K562 (cell line): ENCODE results near the gene FCHO1. TPM values are rescaled to one million over a fixed set of nuclear protein-coding genes. Genes with fewer than 3 reads are reported as not detected.

Source experiments
- ARID1B ChIP-seq: fragments of 450-650 bp; IDR thresholded peaks from 2 replicates; pipeline ENCODE4 v1.6.1; 2016; ENCODE audit warnings: antibody characterized with exemption, mild to moderate bottlenecking, inconsistent platforms
- ERF ChIP-seq: fragments of 450-650 bp; formaldehyde crosslinking; IDR thresholded peaks from 2 replicates; pipeline ENCODE4 v1.4.0; 2020; ENCODE audit warnings: mild to moderate bottlenecking, mixed read lengths
- ETV5 ChIP-seq: sonication (generic); formaldehyde crosslinking; IDR thresholded peaks from 2 replicates; pipeline ENCODE4 v1.4.0; 2020; ENCODE audit warnings: low read depth, mild to moderate bottlenecking, missing genetic modification reagents
- HNRNPLL ChIP-seq: fragments of 200-400 bp; formaldehyde crosslinking; IDR thresholded peaks from 2 replicates; pipeline ENCODE4 v1.6.1; 2017; ENCODE audit warnings: low read length, low read depth, mild to moderate bottlenecking; ENCODE audit not compliant: poor library complexity, severe bottlenecking
- ZNF583 ChIP-seq: fragments of 250-450 bp; sonication (Bioruptor Pico); IDR thresholded peaks from 2 replicates; pipeline ENCODE4 v1.4.0; 2020
- polyA plus RNA-seq, 8 experiments: library from polyadenylated mRNA; depleted of rRNA in 4 of 8; stranded (reverse) in 5 of 8; unstranded in 3 of 8; fragments of >200 nt; fragmentation: Nextera tagmentation in 2 of 8; fragmentation: Illumina TruSeq in 1 of 8; extraction: Ambion mirVana in 2 of 8; extraction: Trizol in 1 of 8; gene quantifications; 2 replicates each; pipeline versions ENCODE4 v1.2.1 to v1.2.3, GENCODE V29; 2011 to 2014; ENCODE audit warnings: inconsistent platforms in 1 of 8, missing spikeins in 1 of 8
- total RNA-seq, 7 experiments: library from RNA; depleted of rRNA in 6 of 7; stranded (reverse); fragments of >200 nt in 6 of 7; fragmentation: Illumina TruSeq in 2 of 7; extraction: Trizol in 2 of 7; gene quantifications; 2 replicates each; pipeline versions ENCODE4 v1.2.1 to v1.2.3, GENCODE V29; 2011 to 2021; ENCODE audit warnings: low replicate concordance in 1 of 7
- TF ChIP-seq, protein P1 (sequence below): fragments of 250-450 bp; sonication (Bioruptor Pico); IDR thresholded peaks from 2 replicates; pipeline ENCODE4 v1.4.0; 2020
- TF ChIP-seq, protein P2 (sequence below): fragments of 200-600 bp; sonication (generic); IDR thresholded peaks from one replicate; pipeline ENCODE4 v1.6.1; 2012; ENCODE audit warnings: mild to moderate bottlenecking, low read depth, low read length, inconsistent platforms
- TF ChIP-seq, protein P3 (sequence below), 2 experiments: fragments of 450-650 bp; conservative IDR thresholded peaks; 2 replicates each; pipeline ENCODE4 v1.6.1; 2017; ENCODE audit warnings: mild to moderate bottlenecking in 2 of 2, moderate library complexity in 2 of 2

Gene FCHO1
- total and polyA plus RNA-seq, 9 of the 15 experiments (the other 6 are each of a cell fraction or from before 2014, with no cell fraction given): 0.21 to 58.9 (median 18.3) TPM

DNA sequence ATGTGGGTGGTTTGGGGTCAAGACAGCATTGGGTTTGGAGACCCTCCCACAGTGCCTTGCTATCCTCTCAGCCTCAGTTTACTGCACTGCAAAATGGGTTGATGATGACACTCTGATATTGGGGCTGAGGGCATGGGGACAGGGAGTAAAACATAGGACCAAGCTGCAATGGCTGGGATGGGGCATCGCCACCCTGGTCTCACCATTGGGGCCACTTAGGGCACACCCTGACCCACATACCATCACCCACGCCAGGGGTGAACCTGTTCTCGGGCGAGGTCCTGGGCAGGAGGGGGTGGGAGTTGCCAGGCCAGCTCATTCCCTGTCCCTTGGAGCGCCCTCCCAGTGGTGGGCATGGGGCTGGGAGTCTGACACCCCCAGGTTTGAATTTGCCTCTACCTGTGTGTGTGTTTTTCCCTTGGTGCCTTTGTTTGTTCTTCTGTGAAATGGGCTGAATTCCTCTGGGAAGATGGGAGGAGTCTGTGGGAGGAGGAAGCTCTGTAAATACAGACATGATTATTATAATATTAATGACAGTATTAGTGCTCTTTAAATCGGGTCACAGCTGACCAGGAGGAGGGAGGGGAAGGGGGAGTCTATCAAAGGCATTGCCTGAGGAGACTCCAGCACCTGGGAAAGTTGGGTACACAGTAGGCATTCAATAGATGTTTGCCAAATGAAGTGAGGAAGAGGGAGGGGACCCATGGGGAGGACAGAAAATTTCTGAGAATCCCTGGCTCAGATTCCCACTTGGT, 2.2 kb upstream of the FCHO1 start (continued):
- TF ChIP-seq, protein P1, sequence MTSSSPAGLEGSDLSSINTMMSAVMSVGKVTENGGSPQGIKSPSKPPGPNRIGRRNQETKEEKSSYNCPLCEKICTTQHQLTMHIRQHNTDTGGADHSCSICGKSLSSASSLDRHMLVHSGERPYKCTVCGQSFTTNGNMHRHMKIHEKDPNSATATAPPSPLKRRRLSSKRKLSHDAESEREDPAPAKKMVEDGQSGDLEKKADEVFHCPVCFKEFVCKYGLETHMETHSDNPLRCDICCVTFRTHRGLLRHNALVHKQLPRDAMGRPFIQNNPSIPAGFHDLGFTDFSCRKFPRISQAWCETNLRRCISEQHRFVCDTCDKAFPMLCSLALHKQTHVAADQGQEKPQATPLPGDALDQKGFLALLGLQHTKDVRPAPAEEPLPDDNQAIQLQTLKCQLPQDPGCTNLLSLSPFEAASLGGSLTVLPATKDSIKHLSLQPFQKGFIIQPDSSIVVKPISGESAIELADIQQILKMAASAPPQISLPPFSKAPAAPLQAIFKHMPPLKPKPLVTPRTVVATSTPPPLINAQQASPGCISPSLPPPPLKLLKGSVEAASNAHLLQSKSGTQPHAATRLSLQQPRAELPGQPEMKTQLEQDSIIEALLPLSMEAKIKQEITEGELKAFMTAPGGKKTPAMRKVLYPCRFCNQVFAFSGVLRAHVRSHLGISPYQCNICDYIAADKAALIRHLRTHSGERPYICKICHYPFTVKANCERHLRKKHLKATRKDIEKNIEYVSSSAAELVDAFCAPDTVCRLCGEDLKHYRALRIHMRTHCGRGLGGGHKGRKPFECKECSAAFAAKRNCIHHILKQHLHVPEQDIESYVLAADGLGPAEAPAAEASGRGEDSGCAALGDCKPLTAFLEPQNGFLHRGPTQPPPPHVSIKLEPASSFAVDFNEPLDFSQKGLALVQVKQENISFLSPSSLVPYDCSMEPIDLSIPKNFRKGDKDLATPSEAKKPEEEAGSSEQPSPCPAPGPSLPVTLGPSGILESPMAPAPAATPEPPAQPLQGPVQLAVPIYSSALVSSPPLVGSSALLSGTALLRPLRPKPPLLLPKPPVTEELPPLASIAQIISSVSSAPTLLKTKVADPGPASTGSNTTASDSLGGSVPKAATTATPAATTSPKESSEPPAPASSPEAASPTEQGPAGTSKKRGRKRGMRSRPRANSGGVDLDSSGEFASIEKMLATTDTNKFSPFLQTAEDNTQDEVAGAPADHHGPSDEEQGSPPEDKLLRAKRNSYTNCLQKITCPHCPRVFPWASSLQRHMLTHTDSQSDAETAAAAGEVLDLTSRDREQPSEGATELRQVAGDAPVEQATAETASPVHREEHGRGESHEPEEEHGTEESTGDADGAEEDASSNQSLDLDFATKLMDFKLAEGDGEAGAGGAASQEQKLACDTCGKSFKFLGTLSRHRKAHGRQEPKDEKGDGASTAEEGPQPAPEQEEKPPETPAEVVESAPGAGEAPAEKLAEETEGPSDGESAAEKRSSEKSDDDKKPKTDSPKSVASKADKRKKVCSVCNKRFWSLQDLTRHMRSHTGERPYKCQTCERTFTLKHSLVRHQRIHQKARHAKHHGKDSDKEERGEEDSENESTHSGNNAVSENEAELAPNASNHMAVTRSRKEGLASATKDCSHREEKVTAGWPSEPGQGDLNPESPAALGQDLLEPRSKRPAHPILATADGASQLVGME (CRISPR knock-in tag): no peak
- no peak for TF ChIP-seq ERF (CRISPR knock-in tag)
- TF ChIP-seq ARID1B: no peak
- TF ChIP-seq, protein P2, sequence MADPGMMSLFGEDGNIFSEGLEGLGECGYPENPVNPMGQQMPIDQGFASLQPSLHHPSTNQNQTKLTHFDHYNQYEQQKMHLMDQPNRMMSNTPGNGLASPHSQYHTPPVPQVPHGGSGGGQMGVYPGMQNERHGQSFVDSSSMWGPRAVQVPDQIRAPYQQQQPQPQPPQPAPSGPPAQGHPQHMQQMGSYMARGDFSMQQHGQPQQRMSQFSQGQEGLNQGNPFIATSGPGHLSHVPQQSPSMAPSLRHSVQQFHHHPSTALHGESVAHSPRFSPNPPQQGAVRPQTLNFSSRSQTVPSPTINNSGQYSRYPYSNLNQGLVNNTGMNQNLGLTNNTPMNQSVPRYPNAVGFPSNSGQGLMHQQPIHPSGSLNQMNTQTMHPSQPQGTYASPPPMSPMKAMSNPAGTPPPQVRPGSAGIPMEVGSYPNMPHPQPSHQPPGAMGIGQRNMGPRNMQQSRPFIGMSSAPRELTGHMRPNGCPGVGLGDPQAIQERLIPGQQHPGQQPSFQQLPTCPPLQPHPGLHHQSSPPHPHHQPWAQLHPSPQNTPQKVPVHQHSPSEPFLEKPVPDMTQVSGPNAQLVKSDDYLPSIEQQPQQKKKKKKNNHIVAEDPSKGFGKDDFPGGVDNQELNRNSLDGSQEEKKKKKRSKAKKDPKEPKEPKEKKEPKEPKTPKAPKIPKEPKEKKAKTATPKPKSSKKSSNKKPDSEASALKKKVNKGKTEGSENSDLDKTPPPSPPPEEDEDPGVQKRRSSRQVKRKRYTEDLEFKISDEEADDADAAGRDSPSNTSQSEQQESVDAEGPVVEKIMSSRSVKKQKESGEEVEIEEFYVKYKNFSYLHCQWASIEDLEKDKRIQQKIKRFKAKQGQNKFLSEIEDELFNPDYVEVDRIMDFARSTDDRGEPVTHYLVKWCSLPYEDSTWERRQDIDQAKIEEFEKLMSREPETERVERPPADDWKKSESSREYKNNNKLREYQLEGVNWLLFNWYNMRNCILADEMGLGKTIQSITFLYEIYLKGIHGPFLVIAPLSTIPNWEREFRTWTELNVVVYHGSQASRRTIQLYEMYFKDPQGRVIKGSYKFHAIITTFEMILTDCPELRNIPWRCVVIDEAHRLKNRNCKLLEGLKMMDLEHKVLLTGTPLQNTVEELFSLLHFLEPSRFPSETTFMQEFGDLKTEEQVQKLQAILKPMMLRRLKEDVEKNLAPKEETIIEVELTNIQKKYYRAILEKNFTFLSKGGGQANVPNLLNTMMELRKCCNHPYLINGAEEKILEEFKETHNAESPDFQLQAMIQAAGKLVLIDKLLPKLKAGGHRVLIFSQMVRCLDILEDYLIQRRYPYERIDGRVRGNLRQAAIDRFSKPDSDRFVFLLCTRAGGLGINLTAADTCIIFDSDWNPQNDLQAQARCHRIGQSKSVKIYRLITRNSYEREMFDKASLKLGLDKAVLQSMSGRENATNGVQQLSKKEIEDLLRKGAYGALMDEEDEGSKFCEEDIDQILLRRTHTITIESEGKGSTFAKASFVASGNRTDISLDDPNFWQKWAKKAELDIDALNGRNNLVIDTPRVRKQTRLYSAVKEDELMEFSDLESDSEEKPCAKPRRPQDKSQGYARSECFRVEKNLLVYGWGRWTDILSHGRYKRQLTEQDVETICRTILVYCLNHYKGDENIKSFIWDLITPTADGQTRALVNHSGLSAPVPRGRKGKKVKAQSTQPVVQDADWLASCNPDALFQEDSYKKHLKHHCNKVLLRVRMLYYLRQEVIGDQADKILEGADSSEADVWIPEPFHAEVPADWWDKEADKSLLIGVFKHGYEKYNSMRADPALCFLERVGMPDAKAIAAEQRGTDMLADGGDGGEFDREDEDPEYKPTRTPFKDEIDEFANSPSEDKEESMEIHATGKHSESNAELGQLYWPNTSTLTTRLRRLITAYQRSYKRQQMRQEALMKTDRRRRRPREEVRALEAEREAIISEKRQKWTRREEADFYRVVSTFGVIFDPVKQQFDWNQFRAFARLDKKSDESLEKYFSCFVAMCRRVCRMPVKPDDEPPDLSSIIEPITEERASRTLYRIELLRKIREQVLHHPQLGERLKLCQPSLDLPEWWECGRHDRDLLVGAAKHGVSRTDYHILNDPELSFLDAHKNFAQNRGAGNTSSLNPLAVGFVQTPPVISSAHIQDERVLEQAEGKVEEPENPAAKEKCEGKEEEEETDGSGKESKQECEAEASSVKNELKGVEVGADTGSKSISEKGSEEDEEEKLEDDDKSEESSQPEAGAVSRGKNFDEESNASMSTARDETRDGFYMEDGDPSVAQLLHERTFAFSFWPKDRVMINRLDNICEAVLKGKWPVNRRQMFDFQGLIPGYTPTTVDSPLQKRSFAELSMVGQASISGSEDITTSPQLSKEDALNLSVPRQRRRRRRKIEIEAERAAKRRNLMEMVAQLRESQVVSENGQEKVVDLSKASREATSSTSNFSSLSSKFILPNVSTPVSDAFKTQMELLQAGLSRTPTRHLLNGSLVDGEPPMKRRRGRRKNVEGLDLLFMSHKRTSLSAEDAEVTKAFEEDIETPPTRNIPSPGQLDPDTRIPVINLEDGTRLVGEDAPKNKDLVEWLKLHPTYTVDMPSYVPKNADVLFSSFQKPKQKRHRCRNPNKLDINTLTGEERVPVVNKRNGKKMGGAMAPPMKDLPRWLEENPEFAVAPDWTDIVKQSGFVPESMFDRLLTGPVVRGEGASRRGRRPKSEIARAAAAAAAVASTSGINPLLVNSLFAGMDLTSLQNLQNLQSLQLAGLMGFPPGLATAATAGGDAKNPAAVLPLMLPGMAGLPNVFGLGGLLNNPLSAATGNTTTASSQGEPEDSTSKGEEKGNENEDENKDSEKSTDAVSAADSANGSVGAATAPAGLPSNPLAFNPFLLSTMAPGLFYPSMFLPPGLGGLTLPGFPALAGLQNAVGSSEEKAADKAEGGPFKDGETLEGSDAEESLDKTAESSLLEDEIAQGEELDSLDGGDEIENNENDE: no peak
- TF ChIP-seq ZNF583 (CRISPR knock-in tag): no peak
- no peak for TF ChIP-seq ETV5
- TF ChIP-seq, protein P3, sequence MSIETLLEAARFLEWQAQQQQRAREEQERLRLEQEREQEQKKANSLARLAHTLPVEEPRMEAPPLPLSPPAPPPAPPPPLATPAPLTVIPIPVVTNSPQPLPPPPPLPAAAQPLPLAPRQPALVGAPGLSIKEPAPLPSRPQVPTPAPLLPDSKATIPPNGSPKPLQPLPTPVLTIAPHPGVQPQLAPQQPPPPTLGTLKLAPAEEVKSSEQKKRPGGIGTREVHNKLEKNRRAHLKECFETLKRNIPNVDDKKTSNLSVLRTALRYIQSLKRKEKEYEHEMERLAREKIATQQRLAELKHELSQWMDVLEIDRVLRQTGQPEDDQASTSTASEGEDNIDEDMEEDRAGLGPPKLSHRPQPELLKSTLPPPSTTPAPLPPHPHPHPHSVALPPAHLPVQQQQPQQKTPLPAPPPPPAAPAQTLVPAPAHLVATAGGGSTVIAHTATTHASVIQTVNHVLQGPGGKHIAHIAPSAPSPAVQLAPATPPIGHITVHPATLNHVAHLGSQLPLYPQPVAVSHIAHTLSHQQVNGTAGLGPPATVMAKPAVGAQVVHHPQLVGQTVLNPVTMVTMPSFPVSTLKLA (conservative IDR thresholded peaks at IDR 0.05): 0 out of 4 replicates have a peak, but pooled peaks of 1 of the 2 experiments have one; percentile 5
- no peak for TF ChIP-seq HNRNPLL
